OCI-LY1 (cell line): Measurements from ENCODE around the gene CNTN1.

ENCODE experiments used
- CTCF ChIP-seq: fragments of 200-600 bp; sonication (generic), shearing (Covaris generic); IDR thresholded peaks from 2 replicates; pipeline ENCODE4 v1.5.1; 2017; ENCODE audit warnings: mild to moderate bottlenecking, antibody characterized with exemption, low read length, moderate library complexity, mixed read lengths
- EZH2 ChIP-seq: fragments of 200-600 bp; sonication (generic), shearing (Covaris generic); IDR thresholded peaks from 2 replicates; pipeline ENCODE4 v1.8.0; 2017; ENCODE audit warnings: borderline replicate concordance, mixed run types, mild to moderate bottlenecking, antibody characterized with exemption, low read length, moderate library complexity, mixed read lengths

- TF ChIP-seq CTCF (no peak), EZH2 (no peak)
Measured at GRCh38 chr12:40827683-40828592, 135.7 kb downstream of the CNTN1 start.
